HG03280 (cell line): ENCODE results near the gene SLC39A11.

ENCODE experiments used
- ATAC-seq: cut with Tn5 transposase; IDR thresholded peaks from one replicate; pipeline ENCODE4 v1.9.1; 2021; ENCODE audit warnings: mild to moderate bottlenecking, moderate library complexity; ENCODE audit not compliant: unreplicated experiment

SLC39A11 gene

GRCh38 chr17:72705905-72706395 is 386.5 kb downstream of the SLC39A11 start:
- no peak for ATAC-seq

DNA sequence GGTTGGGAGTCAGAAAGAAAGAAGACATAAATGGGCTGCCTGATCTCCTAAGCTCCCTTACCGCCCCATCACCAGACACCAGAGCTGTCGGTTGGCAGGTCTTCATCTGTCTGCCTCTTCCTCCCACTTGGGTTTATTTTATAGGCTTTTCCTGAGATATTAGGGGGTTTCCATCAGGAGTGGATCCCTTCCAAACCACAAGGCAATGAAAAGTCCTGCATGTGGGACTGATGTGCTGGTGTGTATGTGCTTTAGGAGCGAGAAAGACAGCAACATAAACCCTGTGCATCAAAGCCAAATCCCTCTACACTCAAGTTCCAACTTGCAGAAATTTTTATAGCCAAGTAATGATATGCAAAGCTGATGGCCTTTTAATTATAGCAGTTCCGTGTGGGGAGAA is 389.5 kb downstream of the SLC39A11 start:
- ATAC-seq: no peak

DNA sequence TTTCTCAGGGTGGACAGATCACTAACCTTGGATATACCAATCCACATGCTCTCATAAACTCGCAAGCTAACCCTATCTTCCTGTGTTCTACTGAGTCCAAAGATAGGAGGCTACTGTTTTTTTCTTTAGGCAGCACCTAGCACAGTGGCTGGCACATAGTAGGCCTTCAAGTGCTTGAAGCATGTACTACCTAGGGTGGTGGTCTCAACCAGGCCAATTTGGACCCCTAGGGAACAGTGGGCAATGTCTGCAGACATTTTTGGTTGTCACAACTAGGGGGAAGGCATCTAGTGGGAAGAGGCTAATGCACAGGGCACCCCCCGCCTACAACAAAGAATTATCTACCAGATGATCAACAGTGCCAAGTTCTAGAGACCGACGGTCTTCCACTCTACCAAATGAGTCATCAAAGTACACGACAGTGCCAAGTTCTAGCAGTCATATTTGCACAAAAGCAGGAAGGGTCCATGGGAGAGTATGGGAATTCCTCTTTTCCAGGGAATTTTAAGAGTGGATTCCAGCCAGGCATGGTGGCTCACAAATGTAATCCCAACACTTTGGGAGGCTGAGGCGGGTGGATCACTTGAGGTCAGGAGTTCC is 390.3 kb downstream of the SLC39A11 start:
- no peak for ATAC-seq

DNA sequence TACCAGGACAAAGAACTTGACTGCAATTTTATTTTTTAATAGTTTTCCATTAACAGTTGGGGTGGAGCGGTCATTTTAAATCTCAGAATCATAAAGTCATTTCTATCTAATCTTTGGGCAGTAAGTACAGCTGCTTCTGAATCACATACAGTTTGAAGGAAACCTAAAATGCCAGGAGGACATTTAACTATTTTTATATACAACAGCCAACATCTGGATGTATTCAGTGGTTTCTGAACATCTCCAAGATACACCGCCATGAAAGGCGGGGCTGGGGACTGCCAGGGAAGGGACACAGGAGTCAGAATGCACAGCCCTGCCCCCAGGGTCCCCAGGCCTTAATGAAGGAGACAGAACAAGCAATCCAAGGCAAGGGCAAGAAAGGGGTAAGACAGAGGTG is 392.3 kb downstream of the SLC39A11 start:
- no peak for ATAC-seq

- no peak for ATAC-seq
Measured at GRCh38 chr17:72699545-72699944, 392.9 kb downstream of the SLC39A11 start.

- no peak for ATAC-seq
Measured at GRCh38 chr17:72697602-72698146, 394.8 kb downstream of the SLC39A11 start.

DNA sequence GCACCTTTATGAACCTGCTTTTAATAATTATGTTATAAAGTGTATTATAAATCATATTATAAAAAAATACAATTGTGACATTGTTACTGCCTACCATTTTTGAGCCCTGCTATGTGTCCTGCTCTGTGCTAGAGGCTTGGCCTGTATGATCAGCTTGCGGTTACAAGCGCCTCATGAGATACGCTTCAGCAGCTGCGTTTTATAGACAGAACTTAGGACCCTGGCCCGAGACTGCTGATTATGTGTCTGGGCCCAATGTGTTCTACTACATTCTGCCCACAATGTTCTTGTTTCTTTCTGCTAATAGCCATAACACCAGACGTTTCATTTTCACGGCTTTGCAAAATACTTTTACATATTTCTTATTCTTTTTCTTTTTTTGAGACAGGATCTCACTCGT is 395.8 kb downstream of the SLC39A11 start:
- no peak for ATAC-seq

- ATAC-seq: no peak
Measured at GRCh38 chr17:72696156-72696555, 396.3 kb downstream of the SLC39A11 start.

DNA sequence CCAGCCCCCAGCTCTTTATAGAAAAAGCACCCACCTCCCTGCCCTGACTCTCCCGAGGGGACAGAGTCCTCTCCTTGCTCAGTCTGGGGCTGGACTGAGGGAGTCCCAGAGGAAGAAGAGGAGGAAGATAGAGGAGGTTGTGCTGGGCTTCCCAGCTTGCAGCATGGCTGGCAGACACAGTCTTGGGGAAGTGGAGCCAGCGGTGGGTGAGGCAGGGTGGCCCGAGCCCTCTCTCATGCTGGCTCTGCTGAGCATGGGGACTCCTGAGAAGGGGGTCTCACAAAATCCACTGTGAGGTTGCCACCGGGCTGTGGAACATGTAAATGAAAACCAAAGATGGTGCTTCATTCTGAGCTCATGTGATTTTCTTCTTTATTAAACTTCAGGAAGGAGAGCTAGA is 398.5 kb downstream of the SLC39A11 start:
- no peak for ATAC-seq

GRCh38 chr17:72693151-72693878 is 399.2 kb downstream of the SLC39A11 start:
- ATAC-seq: no peak

- no peak for ATAC-seq
Measured at GRCh38 chr17:72692676-72693075, 399.8 kb downstream of the SLC39A11 start.

DNA sequence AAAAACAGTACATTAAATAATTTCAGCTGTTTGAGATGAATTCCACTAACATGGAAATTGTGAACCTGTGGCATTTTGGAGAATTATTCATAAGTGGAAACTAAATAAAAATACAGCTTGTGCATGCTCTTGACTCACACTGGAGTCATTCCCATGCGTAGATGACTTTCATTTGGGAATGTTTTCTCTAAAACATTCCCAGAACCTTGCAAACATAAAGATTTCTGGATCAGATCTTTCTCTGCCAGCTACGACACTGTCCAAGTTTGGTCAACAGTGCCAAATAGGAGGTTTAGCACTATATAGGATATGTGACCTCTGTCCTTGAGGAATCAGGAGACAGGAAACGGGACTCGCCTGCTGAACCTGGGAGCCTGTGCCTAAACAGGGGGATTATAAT is 400.9 kb downstream of the SLC39A11 start:
- ATAC-seq: no peak

- no peak for ATAC-seq
Measured at GRCh38 chr17:72691017-72691416, 401.5 kb downstream of the SLC39A11 start.

- ATAC-seq: no peak
Measured at GRCh38 chr17:72687886-72688285, 404.6 kb downstream of the SLC39A11 start.

- no peak for ATAC-seq
Measured at GRCh38 chr17:72684405-72685020, 408.0 kb downstream of the SLC39A11 start.

- ATAC-seq: no peak
Measured at GRCh38 chr17:72683506-72684404, 408.7 kb downstream of the SLC39A11 start.

DNA sequence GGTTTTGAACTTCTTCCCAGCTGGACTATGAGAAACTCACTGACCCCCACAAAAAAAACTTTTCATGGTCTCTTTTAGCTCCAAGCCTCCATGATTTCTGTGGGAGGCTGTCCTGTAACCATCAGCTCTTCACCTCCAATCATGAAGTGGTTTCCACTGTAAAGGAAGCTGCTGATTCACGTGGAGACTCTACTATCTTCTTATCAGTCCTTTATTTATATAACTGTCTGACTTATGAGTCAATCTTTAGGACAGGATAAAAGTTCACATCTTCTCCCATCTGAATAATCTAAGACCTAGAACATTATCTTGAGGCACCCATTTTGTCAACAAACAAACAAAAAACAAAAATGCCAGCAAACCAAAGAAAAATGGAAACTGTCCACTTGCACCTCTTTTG is 409.9 kb downstream of the SLC39A11 start:
- no peak for ATAC-seq

- no peak for ATAC-seq
Measured at GRCh38 chr17:72681844-72682243, 410.6 kb downstream of the SLC39A11 start.

GRCh38 chr17:72677714-72678390 is 414.6 kb downstream of the SLC39A11 start:
- ATAC-seq: no peak

DNA sequence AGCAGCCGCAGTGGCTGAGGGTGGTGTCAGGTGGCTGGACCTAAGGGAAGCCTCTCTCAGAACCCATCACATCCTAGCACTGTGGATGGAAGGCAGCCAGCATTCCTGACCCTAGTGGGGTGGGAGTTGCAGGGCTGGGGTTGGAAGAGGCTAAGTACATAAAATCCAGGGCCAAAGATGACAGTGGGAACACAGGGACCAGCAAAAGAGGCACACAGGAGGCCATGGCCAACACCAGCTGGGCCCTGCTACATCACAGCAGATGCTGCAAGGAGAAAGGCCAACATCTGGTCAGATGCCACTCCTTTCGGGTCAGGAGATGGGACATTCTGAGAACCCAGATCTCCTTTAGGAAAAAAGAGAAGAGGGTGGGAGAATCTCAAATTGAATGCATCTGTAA is 415.4 kb downstream of the SLC39A11 start:
- ATAC-seq: no peak
